Endothelial cell (in vitro differentiated cells): ENCODE measurements around the gene CAPZB. TPM values are rescaled to one million over a fixed set of nuclear protein-coding genes. Genes with fewer than 3 reads are reported as not detected.
A peak's percentile ranks its signal among the peaks of the same experiment; 100 is the strongest.

Source experiments
- DNase-seq: peaks from one replicate; pipeline ENCODE4 v3.0.0; 2021; ENCODE audit warnings: low spot score
- H3K27ac Mint-ChIP-seq: one replicate; pipeline ENCODE4 v1.8.0; 2021; ENCODE audit warnings: mixed read lengths, inconsistent platforms; ENCODE audit not compliant: unreplicated experiment
- H3K27me3 Mint-ChIP-seq: one replicate; pipeline ENCODE4 v1.8.0; 2021; ENCODE audit warnings: mild to moderate bottlenecking, moderate library complexity, mixed read lengths, inconsistent platforms; ENCODE audit not compliant: unreplicated experiment
- H3K36me3 Mint-ChIP-seq: one replicate; pipeline ENCODE4 v1.8.0; 2021; ENCODE audit warnings: mild to moderate bottlenecking, low read depth, mixed read lengths, inconsistent platforms; ENCODE audit not compliant: unreplicated experiment
- H3K4me1 Mint-ChIP-seq: one replicate; pipeline ENCODE4 v1.8.0; 2021; ENCODE audit warnings: mild to moderate bottlenecking, mixed read lengths, inconsistent platforms; ENCODE audit not compliant: unreplicated experiment
- H3K4me3 Mint-ChIP-seq: one replicate; pipeline ENCODE4 v1.8.0; 2021; ENCODE audit warnings: mild to moderate bottlenecking, mixed read lengths, inconsistent platforms; ENCODE audit not compliant: unreplicated experiment
- H3K9me3 Mint-ChIP-seq: one replicate; pipeline ENCODE4 v1.8.0; 2021; ENCODE audit warnings: mixed read lengths, inconsistent platforms; ENCODE audit not compliant: unreplicated experiment
- CTCF ChIP-seq: fragments of 200-600 bp; sonication (generic); IDR thresholded peaks from one replicate; pipeline ENCODE4 v1.5.0; 2021; ENCODE audit warnings: antibody characterized with exemption; ENCODE audit not compliant: unreplicated experiment
- total RNA-seq: library from RNA; stranded (reverse); fragmentation: NEBNext Ultra II Directional; extraction: Animal tissue kit (Norgen Biotek cat#: 25700); gene quantifications from one replicate; pipeline ENCODE4 v1.2.1, GENCODE V29; 2021; ENCODE audit not compliant: unreplicated experiment

Gene CAPZB
- total RNA-seq, 1 donor from 2014 or later = 414 TPM

DNA sequence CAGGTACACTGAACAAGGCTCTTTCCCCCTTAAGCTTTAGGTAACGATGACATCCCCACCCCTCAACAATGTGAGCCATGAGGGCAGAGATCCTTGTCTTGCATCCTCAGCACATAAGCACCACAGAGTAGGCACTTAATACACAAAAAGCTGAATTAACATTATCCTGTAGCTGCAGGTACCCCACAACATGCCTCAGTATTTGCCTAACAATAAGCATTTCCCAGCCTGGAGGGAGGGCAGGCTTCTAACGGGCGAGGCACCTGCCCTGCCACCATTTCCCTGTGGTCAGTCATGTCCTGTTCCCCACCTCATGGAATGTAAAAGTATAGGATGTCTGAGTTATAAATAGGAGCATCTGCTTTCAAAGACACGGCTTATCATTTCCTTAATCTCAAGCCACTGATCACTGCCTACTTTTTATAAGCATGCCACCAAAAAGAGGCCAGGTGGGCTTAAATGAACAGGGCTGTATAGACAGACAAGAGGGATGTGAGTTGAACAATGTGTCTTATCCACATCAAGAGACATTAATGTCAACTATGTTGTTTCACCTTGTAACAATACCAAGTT is 3.4 kb downstream of the CAPZB start:
- DNase-seq = no peak
- Mint-ChIP-seq H3K27me3 (peaks cover 13% of the 10 kb centered on the region), H3K9me3 (no peaks in the 10 kb centered on the region), H3K36me3 (peaks cover 17% of the 10 kb centered on the region), H3K4me3 (no peak overlapping the region), H3K27ac (no peak overlapping the region), H3K4me1 (peaks cover 75% of the 10 kb centered on the region)
- TF ChIP-seq CTCF = no peak

DNA sequence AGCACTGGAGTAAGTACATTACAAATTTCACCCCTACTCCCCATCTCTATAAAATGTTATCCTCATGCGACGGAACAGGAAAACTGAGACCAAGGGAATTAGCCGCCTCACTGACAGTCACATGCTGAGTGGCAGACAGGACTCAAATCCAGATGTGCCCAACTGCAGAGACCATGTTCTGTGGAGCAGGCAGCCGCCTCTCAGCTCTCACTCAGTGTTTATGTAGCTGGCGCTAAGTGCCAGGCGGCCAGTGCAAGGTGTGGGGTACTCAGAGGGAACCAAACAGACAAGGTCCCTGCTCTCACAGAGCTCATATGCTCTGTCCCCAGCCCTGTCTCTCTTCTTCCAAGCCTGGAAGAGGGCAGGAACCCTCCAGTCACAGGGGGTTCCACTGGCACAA is 5.1 kb downstream of the CAPZB start:
- TF ChIP-seq CTCF = no peak
- peaks cover 81% of the 10 kb centered on the region for H3K4me1 Mint-ChIP-seq
- peaks cover 10% of the 10 kb centered on the region for H3K36me3 Mint-ChIP-seq
- no peak overlapping the region for H3K4me3 Mint-ChIP-seq
- no peak overlapping the region for H3K27ac Mint-ChIP-seq
- DNase-seq = no peak
- H3K9me3 Mint-ChIP-seq = no peaks in the 10 kb centered on the region
- H3K27me3 Mint-ChIP-seq = peaks cover 5% of the 10 kb centered on the region

DNA sequence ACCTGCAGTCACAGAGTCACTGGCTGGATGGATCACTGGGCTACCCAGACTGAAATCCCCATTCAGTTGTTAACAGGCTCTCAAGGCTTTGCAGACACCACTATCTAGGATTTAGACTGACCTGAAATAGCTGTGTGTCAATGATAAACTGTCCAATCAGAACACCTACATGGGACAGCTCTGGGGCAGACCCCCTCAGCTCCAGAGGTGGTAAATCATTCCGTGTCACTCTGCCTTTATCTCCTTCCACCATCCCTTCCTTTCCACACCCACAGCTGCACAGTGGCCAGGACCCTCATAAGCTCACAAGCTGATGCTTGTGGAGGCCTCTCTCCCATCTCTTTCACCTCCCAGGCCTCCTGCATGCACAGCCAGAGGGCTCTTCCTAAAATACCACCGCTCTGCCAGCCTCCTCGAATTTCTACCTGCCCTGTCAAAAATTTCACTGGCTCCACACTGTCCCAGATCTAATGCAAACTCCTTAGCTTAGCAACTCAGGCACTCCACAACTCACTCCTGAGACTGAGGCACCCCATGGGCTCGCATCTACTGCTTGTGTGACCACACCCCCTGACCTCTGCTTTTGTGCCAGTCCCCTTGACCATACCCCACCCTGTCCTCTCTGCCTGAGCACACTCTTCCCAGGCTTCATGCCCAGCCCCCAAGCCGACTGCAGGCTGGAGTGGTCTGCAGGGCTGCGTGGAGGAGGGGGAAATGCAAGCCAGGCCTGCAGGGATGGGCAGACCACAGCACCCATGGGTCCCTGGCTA is 5.8 kb downstream of the CAPZB start:
- H3K9me3 Mint-ChIP-seq = no peaks in the 10 kb centered on the region
- H3K36me3 Mint-ChIP-seq = peaks cover 11% of the 10 kb centered on the region
- peaks cover 87% of the 10 kb centered on the region for H3K4me1 Mint-ChIP-seq
- no peak for DNase-seq
- peaks cover 4% of the 10 kb centered on the region for H3K27me3 Mint-ChIP-seq
- H3K4me3 Mint-ChIP-seq = peak overlapping the region; percentile 37
- no peak for TF ChIP-seq CTCF
- peak overlapping the region; percentile 44 for H3K27ac Mint-ChIP-seq

- Mint-ChIP-seq H3K27me3 (peaks cover 4% of the 10 kb centered on the region), H3K4me3 (no peak overlapping the region), H3K36me3 (peaks cover 11% of the 10 kb centered on the region), H3K9me3 (no peaks in the 10 kb centered on the region), H3K4me1 (peaks cover 87% of the 10 kb centered on the region), H3K27ac (peak overlapping the region; percentile 77)
- TF ChIP-seq CTCF = no peak
- no peak for DNase-seq
Measured at GRCh38 chr1:19478322-19478721, 7.0 kb downstream of the CAPZB start.
